H1 (cell line): ENCODE data around the gene EPHB1. TPM values are rescaled to one million over a fixed set of nuclear protein-coding genes. Genes with fewer than 3 reads are reported as not detected.

Experiments
- SUZ12 ChIP-seq: fragments of 200-600 bp; sonication (generic); IDR thresholded peaks from 2 replicates; pipeline ENCODE4 v1.6.1; 2012; ENCODE audit warnings: mild to moderate bottlenecking, inconsistent platforms, low read length, moderate library complexity, mixed read lengths
- polyA plus RNA-seq, 7 experiments: library from polyadenylated mRNA; depleted of rRNA in 3 of 7; stranded (reverse) in 5 of 7; unstranded in 2 of 7; fragments of >200 nt in 5 of 7; fragments of 200-250 nt in 2 of 7; gene quantifications; 1 replicate in 5 of 7; 2 replicates in 1 of 7; 4 replicates in 1 of 7; pipeline versions ENCODE4 v1.2.1 to v1.2.3, GENCODE V29; 2011 to 2013; ENCODE audit warnings: missing spikeins in 2 of 7, mixed read lengths in 2 of 7
- total RNA-seq: library from RNA; stranded (reverse); fragmentation: NEBNext Ultra II Directional; extraction: Animal tissue kit (Norgen Biotek cat#: 25700); gene quantifications from 2 replicates; pipeline ENCODE4 v1.2.1, GENCODE V29; 2021

The EPHB1 gene
- total and polyA plus RNA-seq, 2 of the 8 experiments (the other 6 are each of a cell fraction or from before 2014, with no cell fraction given), result 3.5 to 5.9 TPM

- no peak for TF ChIP-seq SUZ12
Measured at GRCh38 chr3:135034891-135035440, 239.9 kb downstream of the EPHB1 start (continued).
